WTC11 (cell line): ENCODE data around the gene AGBL4.

ENCODE experiments used
- MXD4 ChIP-seq: fragments of 250-450 bp; sonication (Bioruptor Pico); IDR thresholded peaks from 2 replicates; pipeline ENCODE4 v1.8.0; 2021; ENCODE audit warnings: mild to moderate bottlenecking, moderate library complexity, borderline replicate concordance
- SP1 ChIP-seq: sonication (generic); formaldehyde crosslinking; conservative IDR thresholded peaks from 2 replicates; pipeline ENCODE4 v1.8.1; 2022; ENCODE audit warnings: missing genetic modification reagents
- TF ChIP-seq, protein P1 (sequence below): fragments of 200-600 bp; IDR thresholded peaks from 2 replicates; pipeline ENCODE4 v1.8.0; 2022; ENCODE audit warnings: antibody characterized with exemption
- TF ChIP-seq, protein P2 (sequence below): sonication (generic); formaldehyde crosslinking; IDR thresholded peaks from 2 replicates; pipeline ENCODE4 v1.8.1; 2023; ENCODE audit warnings: mild to moderate bottlenecking, missing genetic modification reagents, moderate library complexity
- TF ChIP-seq, protein P3 (sequence below): sonication (generic); formaldehyde crosslinking; IDR thresholded peaks from 2 replicates; pipeline ENCODE4 v1.8.0; 2022; ENCODE audit warnings: mild to moderate bottlenecking, missing genetic modification reagents

DNA sequence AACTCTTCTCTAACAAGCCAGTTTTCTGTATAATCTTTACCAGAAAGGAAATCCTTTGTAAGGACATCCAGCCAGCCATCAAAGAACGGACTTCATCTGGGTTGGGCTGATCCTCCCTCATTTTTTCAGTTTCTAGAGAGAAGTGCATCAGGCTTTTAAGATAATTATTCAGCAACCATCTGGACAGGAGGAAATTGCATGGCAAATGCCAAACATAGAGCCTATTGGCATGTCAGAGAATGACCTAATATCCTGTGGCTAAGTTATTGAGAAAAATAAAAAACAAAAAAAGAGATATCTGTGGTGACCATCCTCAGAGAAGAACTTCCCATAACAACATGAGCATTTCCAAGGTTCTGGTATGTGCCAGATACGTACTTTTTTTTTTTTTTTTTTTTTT, 1172.1 kb downstream of the AGBL4 start:
- TF ChIP-seq SP1 (CRISPR knock-in tag) (no peak), MXD4 (CRISPR knock-in tag) (no peak)
- TF ChIP-seq, protein P1, sequence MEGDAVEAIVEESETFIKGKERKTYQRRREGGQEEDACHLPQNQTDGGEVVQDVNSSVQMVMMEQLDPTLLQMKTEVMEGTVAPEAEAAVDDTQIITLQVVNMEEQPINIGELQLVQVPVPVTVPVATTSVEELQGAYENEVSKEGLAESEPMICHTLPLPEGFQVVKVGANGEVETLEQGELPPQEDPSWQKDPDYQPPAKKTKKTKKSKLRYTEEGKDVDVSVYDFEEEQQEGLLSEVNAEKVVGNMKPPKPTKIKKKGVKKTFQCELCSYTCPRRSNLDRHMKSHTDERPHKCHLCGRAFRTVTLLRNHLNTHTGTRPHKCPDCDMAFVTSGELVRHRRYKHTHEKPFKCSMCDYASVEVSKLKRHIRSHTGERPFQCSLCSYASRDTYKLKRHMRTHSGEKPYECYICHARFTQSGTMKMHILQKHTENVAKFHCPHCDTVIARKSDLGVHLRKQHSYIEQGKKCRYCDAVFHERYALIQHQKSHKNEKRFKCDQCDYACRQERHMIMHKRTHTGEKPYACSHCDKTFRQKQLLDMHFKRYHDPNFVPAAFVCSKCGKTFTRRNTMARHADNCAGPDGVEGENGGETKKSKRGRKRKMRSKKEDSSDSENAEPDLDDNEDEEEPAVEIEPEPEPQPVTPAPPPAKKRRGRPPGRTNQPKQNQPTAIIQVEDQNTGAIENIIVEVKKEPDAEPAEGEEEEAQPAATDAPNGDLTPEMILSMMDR, result no peak
- TF ChIP-seq, protein P2, sequence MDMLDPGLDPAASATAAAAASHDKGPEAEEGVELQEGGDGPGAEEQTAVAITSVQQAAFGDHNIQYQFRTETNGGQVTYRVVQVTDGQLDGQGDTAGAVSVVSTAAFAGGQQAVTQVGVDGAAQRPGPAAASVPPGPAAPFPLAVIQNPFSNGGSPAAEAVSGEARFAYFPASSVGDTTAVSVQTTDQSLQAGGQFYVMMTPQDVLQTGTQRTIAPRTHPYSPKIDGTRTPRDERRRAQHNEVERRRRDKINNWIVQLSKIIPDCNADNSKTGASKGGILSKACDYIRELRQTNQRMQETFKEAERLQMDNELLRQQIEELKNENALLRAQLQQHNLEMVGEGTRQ, result no peak
- TF ChIP-seq, protein P3, sequence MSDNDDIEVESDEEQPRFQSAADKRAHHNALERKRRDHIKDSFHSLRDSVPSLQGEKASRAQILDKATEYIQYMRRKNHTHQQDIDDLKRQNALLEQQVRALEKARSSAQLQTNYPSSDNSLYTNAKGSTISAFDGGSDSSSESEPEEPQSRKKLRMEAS (CRISPR knock-in tag), result no peak
